NT2/D1 (cell line): ENCODE measurements around the gene FRMD8.

Experiments
- SUZ12 ChIP-seq: IDR thresholded peaks from 2 replicates; pipeline ENCODE4 v1.6.1; 2011; ENCODE audit not compliant: insufficient read length, insufficient read depth; ENCODE audit errors: extremely low read depth
- ZNF274 ChIP-seq: IDR thresholded peaks from 2 replicates; pipeline ENCODE4 v1.6.1; 2011; ENCODE audit warnings: mild to moderate bottlenecking, low read depth, low read length

DNA sequence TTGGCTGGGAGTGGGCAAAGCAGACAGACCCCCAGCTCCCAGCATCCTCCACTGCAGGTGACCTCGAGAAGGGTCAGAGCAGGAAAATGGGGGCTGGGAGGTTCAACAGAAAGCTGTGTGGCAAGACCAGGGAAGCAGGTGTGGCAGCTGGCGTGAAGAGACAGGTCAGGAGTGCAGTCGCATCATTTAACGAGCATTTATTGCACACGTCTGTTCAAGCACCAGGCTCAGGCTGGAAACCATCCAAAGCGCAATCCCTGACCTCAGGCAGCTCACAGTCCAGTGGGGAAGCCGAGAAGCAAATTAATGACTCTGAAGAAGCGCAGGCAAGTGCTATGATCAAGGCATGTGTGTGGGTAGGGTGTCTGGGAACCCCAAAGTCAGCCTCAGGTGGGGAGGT is 11.4 kb upstream of the FRMD8 start:
- TF ChIP-seq SUZ12, result no peak
- TF ChIP-seq ZNF274, result no peak
